Measurements from ENCODE around the gene SLC7A1. TPM values are rescaled to one million over a fixed set of nuclear protein-coding genes. Genes with fewer than 3 reads are reported as not detected.

SLC7A1 gene
- total and polyA plus RNA-seq, 2 of the 8 experiments (the other 6 are each of a cell fraction or from before 2014, with no cell fraction given) = 26.8 to 114 TPM

- Histone ChIP-seq H3K4me2 (ENCODE audit: insufficient read depth in 1 of 2, low read depth in 2 of 2, low read length in 2 of 2) (no peak overlapping the region), H2BK20ac (ENCODE audit: low read length) (no peak overlapping the region), H3K79me1 (ENCODE audit: low read depth, low read length) (peaks cover 6% of the 10 kb centered on the region; the same call in 1 of the 2 replicates), H2BK12ac (ENCODE audit: low read depth, low read length) (no peak overlapping the region), H3K18ac (ENCODE audit: extremely low read depth, low read length) (no peak overlapping the region), H2AFZ (ENCODE audit: low read length) (no peak overlapping the region), H3K9ac (replicated peaks in 1 of 4; ENCODE audit: extremely low read depth in 1 of 4, low read depth in 3 of 4, low read length in 3 of 4) (no peak overlapping the region), H3K27me3 (replicated peaks in 1 of 4; ENCODE audit: control insufficient read depth in 3 of 4, extremely low read depth in 1 of 4, insufficient read depth in 3 of 4, low read length in 3 of 4) (no peaks in the 10 kb centered on the region), H4K20me1 (replicated peaks in 1 of 2; ENCODE audit: control insufficient read depth in 1 of 2, insufficient read depth in 2 of 2, low read length in 2 of 2) (peaks cover 8 to 11% of the 10 kb centered on the region in 2 experiments), H3K9me3 (ENCODE audit: insufficient read depth in 2 of 2, low read depth in 1 of 2, low read length in 1 of 2) (no peaks in the 10 kb centered on the region), H3K56ac (replicated peaks; ENCODE audit: insufficient read length, low read depth, low read length) (no peak overlapping the region), H4K91ac (replicated peaks; ENCODE audit: insufficient read length, low read length) (no peak overlapping the region), H3K23me2 (ENCODE audit: low read depth, low read length) (no peaks in the 10 kb centered on the region), H3K27ac (ENCODE audit: low read depth, low read length) (no peak overlapping the region), H2AK5ac (ENCODE audit: low read depth, low read length) (no peak overlapping the region), H4K5ac (ENCODE audit: insufficient read length, low read depth, low read length) (no peak overlapping the region), H3K23ac (ENCODE audit: insufficient read length) (no peak overlapping the region), H4K8ac (ENCODE audit: extremely low read depth, insufficient read depth, low read length) (no peak overlapping the region), H3K4me1 (replicated peaks in 1 of 4; ENCODE audit: control insufficient read depth in 3 of 4, insufficient read depth in 4 of 4, low read length in 3 of 4) (no peaks in the 10 kb centered on the region), H2BK120ac (replicated peaks; ENCODE audit: low read depth, low read length) (no peak overlapping the region), H3K14ac (ENCODE audit: insufficient read length) (no peak overlapping the region), H3K79me2 (ENCODE audit: control insufficient read depth in 1 of 2, insufficient read depth in 2 of 2, low read length in 2 of 2) (peaks cover 0 to 12% of the 10 kb centered on the region in 2 experiments; a peak in 1 of 4 replicates), H2BK15ac (ENCODE audit: low read length) (no peak overlapping the region), H2BK5ac (ENCODE audit: low read depth, low read length) (no peak overlapping the region), H3K4ac (replicated peaks; ENCODE audit: insufficient read length, low read depth, low read length) (no peak overlapping the region), H3K36me3 (ENCODE audit: control insufficient read depth in 2 of 4, insufficient read depth in 4 of 4, low read length in 3 of 4) (peaks cover 17 to 90% (median 47%) of the 10 kb centered on the region in 4 experiments), H3K4me3 (ENCODE audit: extremely low read depth in 1 of 4, insufficient read depth in 2 of 4, low read depth in 3 of 4, low read length in 4 of 4) (no peak overlapping the region)
- DNase-seq (ENCODE audit: low read depth in 1 of 2, low spot score in 2 of 2) = no peak
- ChIA-PET CTCF (ENCODE audit: partially characterized antibody) (interaction anchor here (0.7 to 1.1 kb wide), 3 partner anchors 24 to 175 kb away, joined by 3 to 4 read pairs (median 3); no protein-coding TSS in a partner anchor), POLR2A (ENCODE audit: partially characterized antibody) (interaction anchor here (1.1 to 1.7 kb wide), 3 partner anchors 10 to 21 kb away, joined by 3 to 6 read pairs (median 4); no protein-coding TSS in a partner anchor)
- 93% methylated on average over 5 of the region's 5 CpGs; no CpG with 5 or more reads in 1 of the 2 experiments for WGBS, 2 experiments (ENCODE audit: extremely low coverage in 1 of 2, insufficient coverage in 1 of 2, insufficient read length in 1 of 2, insufficient replicate concordance in 2 of 2, low coverage in 1 of 2, low lambda C conversion rate in 2 of 2, missing lambda C conversion rate in 1 of 2)
- FAIRE-seq = no peak
- TF ChIP-seq RFX5 (IDR thresholded peaks at IDR 0.05; ENCODE audit: borderline replicate concordance, low read depth, low read length) (no peak), CBX8 (IDR thresholded peaks at IDR 0.05; ENCODE audit: borderline replicate concordance, low read depth, low read length) (no peak), PHF8 (conservative IDR thresholded peaks at IDR 0.05; ENCODE audit: low read depth, low read length) (no peak), JUND (IDR thresholded peaks at IDR 0.05; ENCODE audit: low read length) (no peak), EZH2 (IDR thresholded peaks at IDR 0.05; ENCODE audit: low read depth, low read length, severe bottlenecking) (no peak), BCL11A (IDR thresholded peaks at IDR 0.05; ENCODE audit: low read depth in 2 of 2, low read length in 2 of 2) (no peak)
Observed at GRCh38 chr13:29532116-29532515, 63.4 kb downstream of the SLC7A1 start.

All from H1 (cell line).